GM23338 (cell line): Measurements from ENCODE around the gene AKIP1. TPM values are rescaled to one million over a fixed set of nuclear protein-coding genes. Genes with fewer than 3 reads are reported as not detected.

ENCODE experiments used
- ATAC-seq: fragments of 200-7000 bp; cut with Tn5 transposase; 3 replicates; pipeline ENCODE4 v1.9.1; 2020
- DNase-seq: peaks from one replicate; pipeline ENCODE4 v3.0.0-alpha.2; 2015; ENCODE audit warnings: low spot score
- H2AFZ ChIP-seq: fragments of 200-600 bp; sonication (generic); 2 replicates; pipeline ENCODE4 v1.8.0; 2016; ENCODE audit warnings: antibody characterized with exemption, mild to moderate bottlenecking, moderate library complexity
- H3F3A ChIP-seq: fragments of 200-600 bp; sonication (generic); replicated peaks from 2 replicates; pipeline ENCODE4 v1.8.0; 2017; ENCODE audit warnings: antibody characterized with exemption, mixed run types, low read depth
- H3K27ac ChIP-seq: fragments of 200-600 bp; sonication (generic); 2 replicates; pipeline ENCODE4 v1.6.1; 2016; ENCODE audit warnings: low read depth
- H3K27me3 ChIP-seq: fragments of 200-600 bp; sonication (generic); 2 replicates; pipeline ENCODE4 v1.8.0; 2016; ENCODE audit warnings: mild to moderate bottlenecking, mixed run types, moderate library complexity; ENCODE audit not compliant: insufficient read depth
- H3K36me3 ChIP-seq: fragments of 200-600 bp; sonication (generic); 2 replicates; pipeline ENCODE4 v1.8.0; 2016; ENCODE audit warnings: mild to moderate bottlenecking; ENCODE audit not compliant: insufficient read depth
- H3K4me1 ChIP-seq: fragments of 200-600 bp; sonication (generic); 2 replicates; pipeline ENCODE4 v1.8.0; 2016; ENCODE audit warnings: mild to moderate bottlenecking, moderate library complexity; ENCODE audit not compliant: insufficient read depth
- H3K4me2 ChIP-seq: fragments of 200-600 bp; sonication (generic); 2 replicates; pipeline ENCODE4 v1.7.1; 2017; ENCODE audit warnings: mixed run types
- H3K4me3 ChIP-seq: fragments of 200-600 bp; sonication (generic); 2 replicates; pipeline ENCODE4 v1.6.1; 2016; ENCODE audit warnings: mixed run types
- H3K79me2 ChIP-seq: fragments of 200-600 bp; sonication (generic); replicated peaks from 2 replicates; pipeline ENCODE4 v1.8.0; 2017; ENCODE audit warnings: mild to moderate bottlenecking; ENCODE audit not compliant: insufficient read depth
- H3K9me2 ChIP-seq: fragments of 200-600 bp; sonication (generic); 2 replicates; pipeline ENCODE4 v1.8.0; 2017; ENCODE audit not compliant: insufficient read depth
- H4K20me1 ChIP-seq: fragments of 200-600 bp; sonication (generic); replicated peaks from 2 replicates; pipeline ENCODE4 v1.8.0; 2017; ENCODE audit warnings: mild to moderate bottlenecking; ENCODE audit not compliant: insufficient read depth
- H3K27ac Mint-ChIP-seq: 2 replicates; pipeline ENCODE4 v1.8.0; 2020; ENCODE audit warnings: inconsistent platforms, mild to moderate bottlenecking, moderate library complexity, mixed read lengths
- H3K27me3 Mint-ChIP-seq: 3 replicates; pipeline ENCODE4 v1.8.0; 2022; ENCODE audit warnings: low read depth, mild to moderate bottlenecking, moderate library complexity, mixed read lengths, inconsistent platforms; ENCODE audit not compliant: insufficient read depth, poor library complexity
- H3K36me3 Mint-ChIP-seq: 3 replicates; pipeline ENCODE4 v1.8.0; 2021; ENCODE audit warnings: low read depth, mild to moderate bottlenecking, inconsistent platforms, moderate library complexity, mixed read lengths
- H3K4me1 Mint-ChIP-seq: 3 replicates; pipeline ENCODE4 v1.8.0; 2020; ENCODE audit warnings: mild to moderate bottlenecking, inconsistent platforms, mixed read lengths
- H3K4me3 Mint-ChIP-seq: 3 replicates; pipeline ENCODE4 v1.8.0; 2021; ENCODE audit warnings: moderate library complexity, mild to moderate bottlenecking, inconsistent platforms, mixed read lengths
- H3K9me3 Mint-ChIP-seq: 3 replicates; pipeline ENCODE4 v1.8.0; 2020; ENCODE audit warnings: moderate library complexity, mild to moderate bottlenecking, inconsistent platforms, mixed read lengths
- CREB1 ChIP-seq: fragments of 250-450 bp; sonication (Bioruptor Pico); IDR thresholded peaks from 2 replicates; pipeline ENCODE4 v1.5.0; 2020; ENCODE audit warnings: low read depth, mild to moderate bottlenecking, moderate library complexity
- CTCF ChIP-seq, 2 experiments: fragments of 200-600 bp in 1 of 2; sonication (generic) in 1 of 2; conservative IDR thresholded peaks; 2 replicates each; pipeline versions ENCODE4 v1.5.1 to v1.6.1; 2016 to 2017; ENCODE audit warnings: antibody characterized with exemption in 2 of 2, low read depth in 2 of 2, mild to moderate bottlenecking in 2 of 2, moderate library complexity in 1 of 2
- ETS1 ChIP-seq: IDR thresholded peaks from 2 replicates; pipeline ENCODE4 v1.6.1; 2016; ENCODE audit warnings: antibody characterized with exemption
- EZH2 ChIP-seq: fragments of 200-600 bp; sonication (generic); IDR thresholded peaks from one replicate; pipeline ENCODE4 v1.8.0; 2017; ENCODE audit warnings: antibody characterized with exemption, mild to moderate bottlenecking, low read depth; ENCODE audit not compliant: unreplicated experiment
- EZH2phosphoT487 ChIP-seq: fragments of 200-600 bp; sonication (generic); IDR thresholded peaks from one replicate; pipeline ENCODE4 v1.8.1; 2018; ENCODE audit warnings: antibody characterized with exemption; ENCODE audit not compliant: unreplicated experiment
- JUNB ChIP-seq: IDR thresholded peaks from one replicate; pipeline ENCODE4 v1.6.1; 2016; ENCODE audit warnings: antibody characterized with exemption; ENCODE audit not compliant: unreplicated experiment
- NANOG ChIP-seq: IDR thresholded peaks from 2 replicates; pipeline ENCODE4 v1.6.1; 2016; ENCODE audit warnings: antibody characterized with exemption, borderline replicate concordance
- POLR2AphosphoS5 ChIP-seq: IDR thresholded peaks from 2 replicates; pipeline ENCODE4 v1.6.1; 2016; ENCODE audit warnings: antibody characterized with exemption, low read depth
- REST ChIP-seq: IDR thresholded peaks from one replicate; pipeline ENCODE4 v1.6.1; 2018; ENCODE audit warnings: antibody characterized with exemption; ENCODE audit not compliant: unreplicated experiment
- STAT1 ChIP-seq: IDR thresholded peaks from one replicate; pipeline ENCODE4 v1.6.1; 2016; ENCODE audit warnings: antibody characterized with exemption; ENCODE audit not compliant: unreplicated experiment
- ZNF114 ChIP-seq: fragments of 250-450 bp; sonication (Bioruptor Pico); IDR thresholded peaks from 2 replicates; pipeline ENCODE4 v1.5.0; 2020; ENCODE audit warnings: mild to moderate bottlenecking, moderate library complexity
- ZNF331 ChIP-seq: fragments of 250-450 bp; sonication (Bioruptor Pico); IDR thresholded peaks from 2 replicates; pipeline ENCODE4 v1.5.0; 2020; ENCODE audit warnings: low read depth, mild to moderate bottlenecking, moderate library complexity
- ZNF462 ChIP-seq: fragments of 250-450 bp; sonication (Bioruptor Pico); IDR thresholded peaks from 2 replicates; pipeline ENCODE4 v1.5.0; 2020; ENCODE audit warnings: mild to moderate bottlenecking, moderate library complexity
- polyA plus RNA-seq: library from polyadenylated mRNA; unstranded; fragments of >200 nt; fragmentation: Nextera tagmentation; extraction: Ambion mirVana; gene quantifications from 2 replicates; pipeline ENCODE4 v1.2.1, GENCODE V29; 2016
- total RNA-seq: library from RNA; depleted of rRNA; stranded (reverse); fragments of >200 nt; shearing (Covaris generic); gene quantifications from 2 replicates; pipeline ENCODE4 v1.2.3, GENCODE V29; 2014

The AKIP1 gene
- total and polyA plus RNA-seq, 2 experiments from 2014 or later: 11.1 to 14.0 TPM

- H3K36me3 ChIP-seq: no peaks in the 10 kb centered on the region
- no peaks in the 10 kb centered on the region for H3K9me3 Mint-ChIP-seq
- peaks cover 4% of the 10 kb centered on the region; the same call in 2 of the 3 replicates for H3K4me1 Mint-ChIP-seq
- H3K4me3 Mint-ChIP-seq: no peak overlapping the region
- TF ChIP-seq REST: no peak
- TF ChIP-seq ZNF114 (CRISPR knock-in tag): no peak
- no peak for TF ChIP-seq CREB1 (CRISPR knock-in tag)
- TF ChIP-seq JUNB: no peak
- no peak for TF ChIP-seq POLR2AphosphoS5
- no peak for TF ChIP-seq CTCF (conservative IDR thresholded peaks at IDR 0.05; ENCODE audit: low read depth in 2 of 2)
- no peak for TF ChIP-seq STAT1
- no peak for TF ChIP-seq EZH2
- no peak for TF ChIP-seq EZH2phosphoT487
- TF ChIP-seq ZNF331 (CRISPR knock-in tag): no peak
- TF ChIP-seq ZNF462: no peak
- TF ChIP-seq NANOG: no peak
- TF ChIP-seq ETS1: no peak
- no peak overlapping the region for H3K27ac ChIP-seq
- no peaks in the 10 kb centered on the region for H3K27me3 Mint-ChIP-seq
- DNase-seq (no peak), ATAC-seq (no peak)
- no peak overlapping the region for H3K4me3 ChIP-seq
- H3F3A ChIP-seq: no peaks in the 10 kb centered on the region
- H3K79me2 ChIP-seq: no peaks in the 10 kb centered on the region
- no peak overlapping the region; the same call in 1 of the 2 replicates for H3K27ac Mint-ChIP-seq
- no peaks in the 10 kb centered on the region for H3K27me3 ChIP-seq
- no peaks in the 10 kb centered on the region for H4K20me1 ChIP-seq
- H2AFZ ChIP-seq: no peak overlapping the region
- H3K36me3 Mint-ChIP-seq: no peaks in the 10 kb centered on the region; the same call in 1 of the 3 replicates
- no peaks in the 10 kb centered on the region for H3K9me2 ChIP-seq
- H3K4me2 ChIP-seq: no peak overlapping the region
- H3K4me1 ChIP-seq: no peaks in the 10 kb centered on the region
Observed at GRCh38 chr11:8947230-8947943, 36.4 kb downstream of the AKIP1 start.
